Activated CD4-positive, alpha-beta T cell treated with anti-CD3 and anti-CD28 coated beads for 1 hour (primary cell): ENCODE measurements around the gene PSMA5.

Experiments
- DNase-seq: peaks from one replicate; pipeline ENCODE4 v3.0.0-alpha.2; 2020

Gene PSMA5

GRCh38 chr1:109365642-109366204 lies 60.5 kb downstream of the PSMA5 start:
- no peak for DNase-seq

- DNase-seq: no peak
Measured at GRCh38 chr1:109361649-109362048, 64.6 kb downstream of the PSMA5 start.

GRCh38 chr1:109361069-109361468 lies 65.2 kb downstream of the PSMA5 start:
- no peak for DNase-seq

GRCh38 chr1:109357616-109358015 lies 68.6 kb downstream of the PSMA5 start:
- DNase-seq: no peak

- no peak for DNase-seq
Measured at GRCh38 chr1:109356915-109357314, 69.3 kb downstream of the PSMA5 start.

- DNase-seq: no peak
Measured at GRCh38 chr1:109356505-109356904, 69.7 kb downstream of the PSMA5 start.

GRCh38 chr1:109354929-109355328 lies 71.3 kb downstream of the PSMA5 start:
- DNase-seq: no peak

- no peak for DNase-seq
Measured at GRCh38 chr1:109351457-109351856, 74.8 kb downstream of the PSMA5 start.

- no peak for DNase-seq
Measured at GRCh38 chr1:109350655-109351054, 75.6 kb downstream of the PSMA5 start.

GRCh38 chr1:109350182-109350581 lies 76.1 kb downstream of the PSMA5 start:
- no peak for DNase-seq
